ENCODE measurements around the gene MAL. TPM values are rescaled to one million over a fixed set of nuclear protein-coding genes. Genes with fewer than 3 reads are reported as not detected.

MAL gene
- total RNA-seq, 1 donor from 2014 or later = not detected

GRCh38 chr2:94979406-94980375 lies 45.8 kb upstream of the MAL start:
- no peak for TF ChIP-seq EZH2 (IDR thresholded peaks at IDR 0.05)
- no peak for TF ChIP-seq EZH2phosphoT487 (IDR thresholded peaks at IDR 0.05)
- TF ChIP-seq CTCF (IDR thresholded peaks at IDR 0.05) = no peak
- H3K27me3 ChIP-seq = no peaks in the 10 kb centered on the region
- no peaks in the 10 kb centered on the region for H4K20me1 ChIP-seq (ENCODE audit: low read depth)
- H3K4me1 ChIP-seq = no peaks in the 10 kb centered on the region
- no peak for DNase-seq (ENCODE audit: low spot score)
- no peaks in the 10 kb centered on the region for H3K36me3 Mint-ChIP-seq
- H3K27me3 Mint-ChIP-seq (ENCODE audit: insufficient read depth, low read depth) = peaks cover 9% of the 10 kb centered on the region
- H3K27ac Mint-ChIP-seq = peak overlapping the region; percentile 28
- no peak overlapping the region for H3K4me3 Mint-ChIP-seq
- peaks cover 2% of the 10 kb centered on the region for H3K9me3 Mint-ChIP-seq
- H3K9me3 ChIP-seq (ENCODE audit: low read depth) = peaks cover 17% of the 10 kb centered on the region
- H3F3A ChIP-seq (ENCODE audit: low read depth) = no peaks in the 10 kb centered on the region
- no peaks in the 10 kb centered on the region for H3K36me3 ChIP-seq
- peaks cover 5% of the 10 kb centered on the region for H3K4me1 Mint-ChIP-seq
- H3K27ac ChIP-seq = no peak overlapping the region
- H3K9ac ChIP-seq = no peak overlapping the region
- H2AFZ ChIP-seq (replicated peaks) = no peak overlapping the region
- no peak overlapping the region for H3K4me2 ChIP-seq
- H3K79me2 ChIP-seq (ENCODE audit: low read depth) = no peaks in the 10 kb centered on the region
- no peak overlapping the region for H3K4me3 ChIP-seq

GRCh38 chr2:94980406-94980805 lies 45.1 kb upstream of the MAL start:
- no peaks in the 10 kb centered on the region for H3F3A ChIP-seq (ENCODE audit: low read depth)
- H3K36me3 Mint-ChIP-seq = no peaks in the 10 kb centered on the region
- H2AFZ ChIP-seq (replicated peaks) = no peak overlapping the region
- DNase-seq (ENCODE audit: low spot score) = no peak
- no peaks in the 10 kb centered on the region for H3K36me3 ChIP-seq
- no peak overlapping the region for H3K4me2 ChIP-seq
- TF ChIP-seq CTCF (IDR thresholded peaks at IDR 0.05) (no peak), EZH2phosphoT487 (IDR thresholded peaks at IDR 0.05) (no peak), EZH2 (IDR thresholded peaks at IDR 0.05) (no peak)
- no peak overlapping the region for H3K4me3 Mint-ChIP-seq
- peaks cover 17% of the 10 kb centered on the region for H3K9me3 ChIP-seq (ENCODE audit: low read depth)
- H3K27me3 ChIP-seq = no peaks in the 10 kb centered on the region
- no peak overlapping the region for H3K4me3 ChIP-seq
- H3K27me3 Mint-ChIP-seq (ENCODE audit: insufficient read depth, low read depth) = peaks cover 12% of the 10 kb centered on the region
- H4K20me1 ChIP-seq (ENCODE audit: low read depth) = no peaks in the 10 kb centered on the region
- H3K27ac ChIP-seq = no peak overlapping the region
- H3K9me3 Mint-ChIP-seq = peaks cover 2% of the 10 kb centered on the region
- H3K79me2 ChIP-seq (ENCODE audit: low read depth) = no peaks in the 10 kb centered on the region
- no peak overlapping the region for H3K27ac Mint-ChIP-seq
- no peak overlapping the region for H3K9ac ChIP-seq
- H3K4me1 ChIP-seq = no peaks in the 10 kb centered on the region
- H3K4me1 Mint-ChIP-seq = peaks cover 10% of the 10 kb centered on the region

- Histone ChIP-seq H3F3A (ENCODE audit: low read depth) (no peaks in the 10 kb centered on the region), H3K4me1 (no peaks in the 10 kb centered on the region), H3K36me3 (no peaks in the 10 kb centered on the region), H3K4me3 (no peak overlapping the region), H4K20me1 (ENCODE audit: low read depth) (no peaks in the 10 kb centered on the region), H3K27me3 (no peaks in the 10 kb centered on the region), H3K4me2 (no peak overlapping the region), H3K9ac (no peak overlapping the region), H3K27ac (no peak overlapping the region), H3K9me3 (ENCODE audit: low read depth) (peaks cover 17% of the 10 kb centered on the region), H3K79me2 (ENCODE audit: low read depth) (no peaks in the 10 kb centered on the region), H2AFZ (replicated peaks) (no peak overlapping the region)
- TF ChIP-seq CTCF (IDR thresholded peaks at IDR 0.05) (no peak), EZH2 (IDR thresholded peaks at IDR 0.05) (no peak), EZH2phosphoT487 (IDR thresholded peaks at IDR 0.05) (no peak)
- H3K4me3 Mint-ChIP-seq = no peak overlapping the region
- H3K27ac Mint-ChIP-seq = peak overlapping the region; percentile 16
- H3K4me1 Mint-ChIP-seq = peaks cover 14% of the 10 kb centered on the region
- no peaks in the 10 kb centered on the region for H3K36me3 Mint-ChIP-seq
- no peak for DNase-seq (ENCODE audit: low spot score)
- H3K27me3 Mint-ChIP-seq (ENCODE audit: insufficient read depth, low read depth) = peaks cover 12% of the 10 kb centered on the region
- peaks cover 2% of the 10 kb centered on the region for H3K9me3 Mint-ChIP-seq
Observed at GRCh38 chr2:94982156-94982555, 43.4 kb upstream of the MAL start.
